HG02759 (cell line): ENCODE data around the gene NUP210L.
"Not testable (repeated sequence)": the region's sequence is repeated elsewhere in the genome, so short reads cannot be mapped to it uniquely, and the experiment has no call there.

Experiments used
- ATAC-seq: cut with Tn5 transposase; IDR thresholded peaks from one replicate; pipeline ENCODE4 v1.9.1; 2021; ENCODE audit warnings: mild to moderate bottlenecking, moderate library complexity; ENCODE audit not compliant: unreplicated experiment

NUP210L gene

GRCh38 chr1:154100141-154100540, 54.7 kb downstream of the NUP210L start:
- not testable (repeated sequence) for ATAC-seq

DNA sequence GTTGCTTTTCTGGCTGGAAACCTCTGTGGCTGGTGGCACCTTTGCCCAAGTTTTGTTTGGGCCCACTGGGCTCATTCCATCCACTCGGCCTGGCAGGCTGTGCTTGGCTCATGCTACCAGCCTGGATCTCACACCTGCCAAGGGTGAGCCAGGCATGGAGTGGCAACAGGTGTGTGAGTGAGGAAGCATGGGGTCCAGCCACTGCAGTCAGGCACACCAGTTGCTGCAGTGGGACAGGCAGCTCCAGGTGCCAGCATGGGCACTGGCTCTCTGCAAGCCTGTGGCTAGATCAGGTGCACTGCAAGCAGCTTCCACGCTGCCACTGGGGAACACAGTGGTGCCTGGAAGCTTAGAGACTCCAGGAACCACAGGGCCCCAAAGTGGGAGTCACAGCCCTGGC, 57.0 kb downstream of the NUP210L start:
- ATAC-seq: no peak

GRCh38 chr1:154095456-154096060, 59.3 kb downstream of the NUP210L start:
- ATAC-seq: no peak

DNA sequence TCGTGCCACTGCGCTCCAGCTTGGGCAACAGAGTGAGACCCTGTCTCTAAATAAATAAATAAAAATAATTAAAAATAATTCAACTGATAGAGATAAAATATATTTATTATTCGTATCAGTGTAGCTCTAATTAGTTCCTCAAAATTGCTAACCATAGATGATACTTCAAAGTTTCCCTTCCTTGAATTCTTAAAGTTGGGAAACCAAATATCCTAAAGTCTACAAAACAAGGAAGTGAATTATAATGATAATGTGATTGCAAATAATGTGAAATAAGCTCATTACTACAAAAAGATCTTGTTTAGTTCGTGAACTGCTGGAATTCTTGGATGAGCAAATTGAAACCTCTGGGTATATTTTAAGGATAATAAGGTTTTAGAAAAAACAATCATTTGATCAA, 60.5 kb downstream of the NUP210L start:
- no peak for ATAC-seq

- ATAC-seq: no peak
Observed at GRCh38 chr1:154093699-154094098, 61.2 kb downstream of the NUP210L start.

DNA sequence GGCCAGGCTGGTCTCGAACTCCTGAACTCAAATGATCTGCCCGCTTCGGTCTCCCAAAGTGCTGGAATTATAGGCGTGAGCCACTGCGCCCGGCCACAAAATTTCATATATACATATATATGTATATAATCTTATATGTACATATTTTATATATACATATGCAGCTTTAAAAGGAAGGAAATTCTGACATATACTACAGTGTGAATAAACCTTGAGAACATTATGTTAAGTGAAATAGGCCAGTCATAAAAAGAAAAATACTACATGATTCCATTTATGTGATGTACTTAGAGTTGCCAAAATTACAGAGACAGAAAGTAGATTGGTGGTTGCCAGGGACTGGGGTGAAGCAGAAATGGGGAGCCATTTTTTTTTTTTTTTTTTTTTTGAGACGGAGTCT, 63.2 kb downstream of the NUP210L start:
- no peak for ATAC-seq

GRCh38 chr1:154087574-154087973, 67.3 kb downstream of the NUP210L start:
- ATAC-seq: no peak

- not testable (repeated sequence) for ATAC-seq
Observed at GRCh38 chr1:154083057-154083456, 71.8 kb downstream of the NUP210L start.

DNA sequence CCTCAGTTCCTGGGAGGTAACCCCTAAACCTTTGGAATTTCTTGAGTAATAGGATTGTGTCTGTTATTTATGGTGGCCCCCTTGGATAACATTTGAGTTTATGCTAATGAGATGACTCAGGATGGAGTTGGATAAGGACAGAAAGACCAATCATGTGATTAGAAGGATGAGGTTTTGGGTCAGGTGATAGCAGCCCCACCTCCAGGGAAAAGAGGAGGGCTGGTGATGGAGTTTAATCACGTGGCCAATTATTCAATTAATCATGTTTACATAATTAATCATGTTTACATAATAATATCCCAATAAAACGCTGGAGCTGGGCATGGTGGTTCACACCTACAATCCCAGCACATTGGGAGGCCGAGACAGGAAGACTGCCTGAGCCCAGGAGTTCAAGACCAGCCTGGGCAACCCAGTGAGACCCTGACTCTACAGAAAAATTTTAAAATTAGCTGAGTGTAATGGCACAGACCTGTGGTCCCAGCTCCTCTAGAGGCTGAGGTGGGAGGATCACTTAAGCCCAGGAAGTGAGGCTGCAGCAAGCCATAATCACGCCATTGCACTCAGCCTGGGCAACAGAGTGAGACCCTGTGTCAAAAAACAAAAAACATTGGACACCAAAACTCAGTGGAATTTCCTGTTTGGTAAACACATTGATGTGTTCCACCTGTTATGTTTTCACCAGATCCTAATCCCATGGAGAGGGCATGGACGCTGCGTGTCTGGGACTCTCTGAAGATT, 73.3 kb downstream of the NUP210L start:
- no peak for ATAC-seq

GRCh38 chr1:154076413-154076812, 78.5 kb downstream of the NUP210L start:
- no peak for ATAC-seq

DNA sequence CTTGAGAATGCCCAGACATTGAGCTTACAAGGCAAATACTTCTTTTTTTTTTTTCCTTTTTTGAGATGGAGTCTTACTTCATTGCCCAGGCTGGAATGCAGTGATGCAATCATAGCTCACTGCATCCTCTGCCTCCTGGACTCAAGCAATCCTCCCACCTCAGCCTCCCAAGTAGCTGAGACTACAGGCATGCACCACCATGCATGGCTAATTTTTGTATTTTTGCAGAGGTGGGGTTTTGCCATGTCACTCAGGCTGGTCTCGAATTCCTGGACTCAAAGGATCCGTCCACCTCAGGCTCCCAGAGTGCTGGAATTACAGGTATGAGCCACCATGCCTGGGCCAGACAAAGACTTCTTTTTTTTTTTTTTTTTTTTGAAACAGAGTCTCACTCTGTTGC, 79.1 kb downstream of the NUP210L start:
- ATAC-seq: no peak

DNA sequence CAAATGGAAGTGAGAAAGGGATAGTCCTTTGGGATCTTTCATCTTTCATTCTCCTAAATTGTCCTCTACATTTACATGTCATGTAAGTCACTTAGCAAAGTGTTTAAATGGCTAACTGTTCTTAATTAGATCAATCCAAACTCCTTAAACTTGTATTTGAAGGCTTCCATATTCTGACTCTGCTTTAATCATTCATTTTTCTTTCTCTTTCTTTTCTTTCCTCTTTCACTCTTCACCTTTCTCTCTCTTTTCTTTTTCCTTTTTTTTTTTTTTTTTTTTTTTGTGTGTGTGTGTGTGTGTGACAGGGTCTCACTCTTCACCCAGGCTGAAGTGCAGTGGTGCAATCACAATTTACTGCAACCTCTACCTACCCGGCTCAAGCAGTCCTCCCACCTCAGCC, 92.6 kb downstream of the NUP210L start:
- no peak for ATAC-seq

DNA sequence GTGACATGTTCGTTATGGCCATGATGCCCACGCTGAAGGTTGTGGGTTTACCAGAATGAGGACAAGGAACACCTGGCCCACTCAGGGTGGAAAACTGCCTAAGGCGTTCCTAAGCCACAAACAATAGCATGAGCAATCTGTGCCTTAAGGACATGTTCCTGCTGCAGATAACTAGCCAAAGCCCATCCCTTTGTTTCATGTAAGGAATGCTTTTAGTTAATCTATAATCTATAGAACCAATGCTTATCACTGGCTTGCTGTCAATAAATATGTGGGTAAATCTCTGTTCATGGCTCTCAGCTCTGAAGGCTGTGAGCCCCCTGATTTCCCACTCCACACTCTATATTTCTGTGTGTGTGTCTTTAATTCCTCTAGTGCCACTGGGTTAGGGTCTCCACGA, 107.4 kb downstream of the NUP210L start:
- ATAC-seq: not testable (repeated sequence)

- ATAC-seq: not testable (repeated sequence)
Observed at GRCh38 chr1:154033697-154034096, 121.2 kb downstream of the NUP210L start.

GRCh38 chr1:154019940-154020339, 134.9 kb downstream of the NUP210L start:
- ATAC-seq: no peak

DNA sequence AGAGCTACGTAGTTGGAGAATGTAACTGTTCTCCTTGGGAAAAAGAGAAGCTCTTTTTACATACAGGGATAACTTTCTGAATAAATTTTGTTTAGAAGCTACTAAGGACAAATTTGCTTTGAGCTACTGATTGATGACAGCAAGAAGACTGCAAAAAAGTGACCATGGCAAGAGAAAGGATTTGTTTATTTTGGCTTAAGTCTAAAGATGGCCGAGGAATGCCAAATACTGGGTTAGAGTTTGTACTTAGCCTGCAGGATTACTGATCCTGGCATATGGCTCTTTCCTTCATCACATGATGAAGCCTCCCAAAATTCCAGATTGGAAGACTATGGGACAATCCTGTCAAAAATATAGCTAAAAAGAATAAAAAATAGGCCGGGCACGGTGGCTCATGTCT, 135.6 kb downstream of the NUP210L start:
- ATAC-seq: no peak

DNA sequence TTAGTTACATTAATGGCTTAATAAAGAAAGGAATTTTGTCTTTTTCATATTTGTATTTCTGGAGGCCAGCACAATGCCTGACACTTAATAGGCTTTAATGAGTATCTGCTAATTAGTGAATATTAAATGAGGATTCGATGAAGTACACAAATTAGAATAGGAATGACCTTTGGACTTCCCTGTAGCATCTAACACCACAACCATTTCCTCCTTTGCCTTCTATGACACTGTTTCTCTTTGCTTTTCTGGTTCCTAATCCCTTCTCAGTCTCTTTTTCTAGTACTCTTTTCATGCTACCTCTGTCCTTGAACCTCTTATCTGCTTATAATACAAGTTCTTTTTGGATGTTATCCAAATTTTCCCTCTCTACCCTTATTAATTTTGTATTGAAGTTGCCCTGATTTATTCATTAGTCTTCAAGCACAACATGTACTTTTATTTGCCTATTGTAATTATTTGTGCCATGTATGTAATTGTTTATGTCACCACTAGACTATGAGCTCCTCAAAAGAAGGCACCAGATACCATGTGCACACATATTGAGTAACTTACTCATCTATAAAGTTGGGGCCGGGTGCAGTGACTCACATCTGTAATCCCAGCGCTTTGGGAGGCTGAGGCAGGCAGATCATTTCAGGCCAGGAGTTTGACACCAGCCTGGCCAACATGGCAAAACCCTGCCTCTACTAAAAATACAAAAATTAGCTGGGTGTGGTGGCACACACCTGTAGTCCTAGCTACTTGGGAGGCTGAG, 140.5 kb downstream of the NUP210L start:
- no peak for ATAC-seq

GRCh38 chr1:154012543-154012942, 142.3 kb downstream of the NUP210L start:
- ATAC-seq: not testable (repeated sequence)

- no peak for ATAC-seq
Observed at GRCh38 chr1:154012129-154012528, 142.7 kb downstream of the NUP210L start.

DNA sequence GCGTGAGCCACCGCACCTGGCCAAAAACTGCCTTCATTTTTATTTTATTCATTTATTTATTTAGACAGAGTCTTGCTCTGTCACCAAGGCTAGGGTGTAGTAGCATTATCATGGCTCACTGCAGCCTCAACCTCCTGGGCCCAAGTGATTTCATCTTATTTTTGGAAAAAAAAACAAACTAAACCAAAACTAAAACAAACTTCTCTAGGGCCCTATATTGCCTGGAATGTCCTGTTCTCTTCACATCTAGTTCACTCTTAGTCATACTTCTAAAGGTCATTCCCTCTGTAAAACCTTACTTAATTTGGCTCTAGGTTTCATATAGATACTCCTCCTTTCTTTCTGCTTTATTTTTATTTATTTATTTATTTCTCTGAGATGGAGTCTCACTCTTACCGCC, 148.7 kb downstream of the NUP210L start:
- ATAC-seq: no peak

- no peak for ATAC-seq
Observed at GRCh38 chr1:154000420-154000819, 154.5 kb downstream of the NUP210L start.

DNA sequence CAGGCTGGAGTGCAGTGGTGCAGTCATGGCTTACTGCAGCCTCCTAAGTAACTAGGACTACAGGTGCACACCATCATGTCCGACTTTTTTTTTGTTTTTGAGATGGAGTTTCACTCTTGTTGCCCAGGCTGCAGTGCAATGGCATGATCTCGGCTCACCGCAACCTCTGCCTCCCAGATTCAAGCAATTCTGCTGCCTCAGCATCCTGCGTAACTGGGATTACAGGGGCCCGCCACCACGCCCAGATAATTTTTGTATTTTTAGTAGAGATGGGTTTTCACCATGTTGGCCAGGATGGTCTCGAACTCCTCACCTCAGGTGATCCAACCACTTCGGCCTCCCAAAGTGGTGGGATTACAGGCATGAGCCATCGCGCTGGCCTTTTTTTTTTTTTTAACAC, 158.0 kb downstream of the NUP210L start:
- not testable (repeated sequence) for ATAC-seq
